ENCODE results near the gene TMEM63B. TPM values are rescaled to one million over a fixed set of nuclear protein-coding genes. Genes with fewer than 3 reads are reported as not detected.

Gene TMEM63B
- total and polyA plus RNA-seq, 9 of the 15 experiments (the other 6 are each of a cell fraction or from before 2014, with no cell fraction given), result 0.14 to 39.4 (median 14.4) TPM

GRCh38 chr6:44129841-44130322 is 2.5 kb downstream of the TMEM63B start (continued):
- TF ChIP-seq ZMIZ1 (IDR thresholded peaks at IDR 0.05; ENCODE audit: low read depth in 2 of 2, low read length in 2 of 2) (peak in 1 of 2 experiments; percentile 45; a peak in 1 of 4 replicates), RFX7 (CRISPR knock-in tag; IDR thresholded peaks at IDR 0.05) (no peak), FOXK1 (CRISPR knock-in tag; IDR thresholded peaks at IDR 0.05; ENCODE audit: borderline replicate concordance) (no peak), PHF20 (IDR thresholded peaks at IDR 0.05; ENCODE audit: partially characterized antibody) (peak; percentile 72), U2AF1 (optimal IDR thresholded peaks at IDR 0.05; ENCODE audit: low read depth, low read length) (no peak), THRAP3 (IDR thresholded peaks at IDR 0.05; ENCODE audit: borderline replicate concordance) (peak; percentile 90), MIER1 (IDR thresholded peaks at IDR 0.05; ENCODE audit: low read depth) (peak; percentile 66; the same call in 1 of the 2 replicates), RBM25 (IDR thresholded peaks at IDR 0.05; ENCODE audit: low read depth, low read length, severe bottlenecking) (peak; percentile 91), DNMT1 (IDR thresholded peaks at IDR 0.05) (no peak), SREBF2 (CRISPR knock-in tag; IDR thresholded peaks at IDR 0.05) (no peak), CEBPZ (IDR thresholded peaks at IDR 0.05; ENCODE audit: borderline replicate concordance, low read depth, low read length) (no peak), TRIM24 (IDR thresholded peaks at IDR 0.05) (peak in 1 of 2 experiments; percentile 63; a peak in 1 of 4 replicates), ZNF655 (CRISPR knock-in tag; IDR thresholded peaks at IDR 0.05) (no peak), ZNF263 (CRISPR knock-in tag; IDR thresholded peaks at IDR 0.05; ENCODE audit: borderline replicate concordance) (peak; percentile 24; the same call in 1 of the 2 replicates), ZNF592 (IDR thresholded peaks at IDR 0.05) (peak; percentile 69)
